A673 (cell line): ENCODE results near the gene ETFB. TPM values are rescaled to one million over a fixed set of nuclear protein-coding genes. Genes with fewer than 3 reads are reported as not detected.

ENCODE experiments used
- BruUV-seq: library from RNA; stranded (reverse); fragments of 400-500 nt; replicated peaks from 2 replicates; lab custom pipeline; 2021; lab: Mats Ljungman, UMichigan
- CTCF ChIA-PET: fragments of 300-600 bp; sonication (Branson Sonifier 250); formaldehyde crosslinking; loops from one replicate; lab custom pipeline; 2022; ENCODE audit warnings: antibody characterized with exemption; lab: Charles Lee
- POLR2A ChIA-PET: fragments of 300-600 bp; sonication (Branson Sonifier 250); formaldehyde crosslinking; loops from one replicate; lab custom pipeline; 2022; ENCODE audit warnings: antibody characterized with exemption; ENCODE audit not compliant: low non-redundant PET; lab: Charles Lee
- DNase-seq: peaks from one replicate; pipeline ENCODE4 v3.0.0-alpha.2; 2015; ENCODE audit warnings: low spot score
- H3K27ac ChIP-seq: fragments of 200-600 bp; sonication (generic); 2 replicates; pipeline ENCODE4 v1.5.1; 2016; ENCODE audit warnings: mixed run types, low read depth, mild to moderate bottlenecking, mixed read lengths, antibody characterized with exemption, low read length; ENCODE audit not compliant: poor library complexity, severe bottlenecking
- H3K27me3 ChIP-seq: fragments of 200-600 bp; sonication (generic); replicated peaks from 2 replicates; pipeline ENCODE4 v1.6.1; 2017; ENCODE audit warnings: mixed run types, low read depth, mild to moderate bottlenecking, mixed read lengths, antibody characterized with exemption, low read length; ENCODE audit not compliant: insufficient read depth, poor library complexity
- H3K36me3 ChIP-seq: fragments of 200-600 bp; sonication (generic); 2 replicates; pipeline ENCODE4 v1.6.1; 2016; ENCODE audit warnings: mixed run types, mild to moderate bottlenecking, mixed read lengths, antibody characterized with exemption, low read length; ENCODE audit not compliant: insufficient read depth, poor library complexity, severe bottlenecking
- H3K4me1 ChIP-seq: fragments of 200-600 bp; sonication (generic); 2 replicates; pipeline ENCODE4 v1.6.1; 2017; ENCODE audit warnings: mixed run types, mild to moderate bottlenecking, mixed read lengths, antibody characterized with exemption, low read length; ENCODE audit not compliant: insufficient read depth, poor library complexity, severe bottlenecking
- H3K4me3 ChIP-seq: fragments of 200-600 bp; sonication (generic); 2 replicates; pipeline ENCODE4 v1.5.1; 2016; ENCODE audit warnings: low read depth, mixed run types, mild to moderate bottlenecking, mixed read lengths, low read length; ENCODE audit not compliant: poor library complexity, severe bottlenecking
- H3K9me3 ChIP-seq: fragments of 200-600 bp; sonication (generic); 2 replicates; pipeline ENCODE4 v1.6.1; 2016; ENCODE audit warnings: mixed run types, low read depth, mild to moderate bottlenecking, mixed read lengths, antibody characterized with exemption, low read length; ENCODE audit not compliant: poor library complexity, severe bottlenecking
- EZH2 ChIP-seq: fragments of 200-600 bp; sonication (generic); IDR thresholded peaks from 2 replicates; pipeline ENCODE4 v1.6.1; 2017; ENCODE audit warnings: borderline replicate concordance, low read depth, mild to moderate bottlenecking, mixed read lengths, antibody characterized with exemption, low read length; ENCODE audit not compliant: poor library complexity, severe bottlenecking
- intact Hi-C: fragments of 100-400 bp; cut with micrococcal nuclease; formaldehyde crosslinking; loops from one replicate; pipeline ENCODE4 v1.10.0; 2022; ENCODE audit not compliant: unreplicated experiment
- total RNA-seq: library from RNA; stranded (reverse); gene quantifications from 2 replicates; pipeline ENCODE4 v1.2.3, GENCODE V29; 2021
- TF ChIP-seq, protein P1 (sequence below): fragments of 300-800, 200-600 bp; sonication (generic); conservative IDR thresholded peaks from 2 replicates; pipeline ENCODE4 v1.5.1; 2017; ENCODE audit warnings: low read depth, mild to moderate bottlenecking, antibody characterized with exemption, low read length, moderate library complexity, mixed read lengths

Gene ETFB
- total RNA-seq, 1 experiment from 2014 or later = 52.6 TPM

DNA sequence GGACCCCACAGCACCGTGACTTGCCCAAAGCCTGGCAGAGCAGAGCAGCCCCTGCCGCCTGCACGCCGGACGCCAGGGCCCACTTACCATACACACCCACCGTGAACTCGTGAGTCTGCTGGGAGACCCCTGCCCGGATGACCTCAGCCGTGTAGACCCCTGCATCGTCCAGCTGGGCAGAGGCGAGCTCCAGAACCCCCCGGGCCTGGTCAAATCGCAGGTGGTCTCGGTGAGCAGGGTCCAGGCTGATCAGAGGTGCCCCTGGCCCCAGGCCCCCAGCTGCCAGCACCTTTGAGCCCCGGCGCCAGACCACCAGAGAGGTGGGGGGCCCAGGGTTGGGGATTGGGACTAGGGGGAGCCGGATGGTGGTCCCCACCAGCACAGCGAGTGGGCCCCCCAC lies 25.1 kb downstream of the ETFB start:
- intact Hi-C loops = no loop called here
- ChIA-PET POLR2A (no interaction called here), CTCF (no interaction called here)
- BruUV-seq = no TSS peak
- TF ChIP-seq EZH2 = no peak
- no peak for DNase-seq
- no peaks in the 10 kb centered on the region for H3K27me3 ChIP-seq
- no peak overlapping the region for H3K4me3 ChIP-seq
- no peaks in the 10 kb centered on the region for H3K36me3 ChIP-seq
- no peaks in the 10 kb centered on the region for H3K9me3 ChIP-seq
- H3K27ac ChIP-seq = no peak overlapping the region
- H3K4me1 ChIP-seq = peaks cover 8% of the 10 kb centered on the region

DNA sequence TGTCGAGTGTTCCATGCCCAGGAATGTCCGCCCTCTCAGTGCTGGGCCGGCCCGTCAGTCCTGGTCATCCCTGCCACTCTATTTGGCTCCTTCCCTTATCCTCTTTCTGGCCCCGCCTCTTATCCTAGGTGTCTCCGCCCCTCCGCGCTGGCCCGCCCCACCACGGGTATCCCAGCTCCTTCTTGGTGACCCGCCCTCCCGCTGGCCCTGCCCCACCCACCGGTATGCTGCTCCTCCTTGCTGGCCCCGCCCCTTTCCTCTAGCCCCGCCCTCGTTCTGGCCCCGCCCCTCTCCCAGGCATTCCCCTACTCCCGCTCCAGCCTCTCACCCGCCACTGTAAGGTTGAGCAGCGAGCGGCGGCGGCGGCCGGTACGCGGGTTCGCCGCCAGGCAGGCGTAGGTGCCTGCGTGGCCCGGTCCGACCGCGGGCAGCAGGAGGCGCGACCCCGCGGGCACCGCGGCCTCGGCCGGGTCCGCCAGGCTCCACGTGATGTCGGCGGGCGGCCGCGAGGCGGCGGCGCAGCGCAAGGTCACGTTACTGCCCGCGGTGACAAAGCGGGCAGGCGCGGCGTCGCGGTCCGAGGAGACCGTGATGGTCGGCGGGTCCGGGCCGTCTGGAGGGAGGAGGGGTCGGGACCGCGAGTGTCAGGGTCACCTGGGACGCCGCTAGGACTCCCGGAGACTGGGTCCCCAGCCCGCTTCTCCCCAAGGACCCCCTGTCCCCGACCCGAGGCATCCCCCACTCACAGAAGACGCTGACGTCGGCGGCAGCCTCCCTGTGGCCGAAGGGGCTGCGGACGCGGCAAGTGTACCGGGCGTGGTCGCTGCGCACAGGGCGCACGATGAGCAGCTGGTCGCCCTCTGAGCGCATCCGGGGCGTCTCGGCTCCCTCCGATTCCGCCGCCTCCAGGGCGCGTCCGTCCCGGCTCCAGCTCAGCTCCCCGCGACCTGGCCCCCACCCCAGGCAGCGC lies 26.2 kb downstream of the ETFB start:
- intact Hi-C loops = loop anchor here (2.0 to 10.0 kb wide), 3 partner anchors 27 to 325 kb away; partner anchors contain the start of gene ETFB
- peak; percentile 97 for DNase-seq
- peaks cover 8% of the 10 kb centered on the region for H3K4me1 ChIP-seq
- peak overlapping the region; percentile 61 for H3K4me3 ChIP-seq
- no peaks in the 10 kb centered on the region for H3K27me3 ChIP-seq
- ChIA-PET CTCF (interaction anchor here (0.6 to 1.4 kb wide), 4 partner anchors 12 to 321 kb away, joined by 3 to 6 read pairs (median 4); no protein-coding TSS in a partner anchor), POLR2A (interaction anchor here (0.5 to 0.6 kb wide), 2 partner anchors 28 to 547 kb away, joined by 6 to 17 read pairs; no protein-coding TSS in a partner anchor)
- no peaks in the 10 kb centered on the region for H3K36me3 ChIP-seq
- TF ChIP-seq, protein P1, sequence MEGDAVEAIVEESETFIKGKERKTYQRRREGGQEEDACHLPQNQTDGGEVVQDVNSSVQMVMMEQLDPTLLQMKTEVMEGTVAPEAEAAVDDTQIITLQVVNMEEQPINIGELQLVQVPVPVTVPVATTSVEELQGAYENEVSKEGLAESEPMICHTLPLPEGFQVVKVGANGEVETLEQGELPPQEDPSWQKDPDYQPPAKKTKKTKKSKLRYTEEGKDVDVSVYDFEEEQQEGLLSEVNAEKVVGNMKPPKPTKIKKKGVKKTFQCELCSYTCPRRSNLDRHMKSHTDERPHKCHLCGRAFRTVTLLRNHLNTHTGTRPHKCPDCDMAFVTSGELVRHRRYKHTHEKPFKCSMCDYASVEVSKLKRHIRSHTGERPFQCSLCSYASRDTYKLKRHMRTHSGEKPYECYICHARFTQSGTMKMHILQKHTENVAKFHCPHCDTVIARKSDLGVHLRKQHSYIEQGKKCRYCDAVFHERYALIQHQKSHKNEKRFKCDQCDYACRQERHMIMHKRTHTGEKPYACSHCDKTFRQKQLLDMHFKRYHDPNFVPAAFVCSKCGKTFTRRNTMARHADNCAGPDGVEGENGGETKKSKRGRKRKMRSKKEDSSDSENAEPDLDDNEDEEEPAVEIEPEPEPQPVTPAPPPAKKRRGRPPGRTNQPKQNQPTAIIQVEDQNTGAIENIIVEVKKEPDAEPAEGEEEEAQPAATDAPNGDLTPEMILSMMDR = no peak; the same call in 1 of the 2 replicates
- TF ChIP-seq EZH2 = no peak
- no TSS peak for BruUV-seq
- no peak overlapping the region for H3K27ac ChIP-seq
- no peaks in the 10 kb centered on the region for H3K9me3 ChIP-seq

DNA sequence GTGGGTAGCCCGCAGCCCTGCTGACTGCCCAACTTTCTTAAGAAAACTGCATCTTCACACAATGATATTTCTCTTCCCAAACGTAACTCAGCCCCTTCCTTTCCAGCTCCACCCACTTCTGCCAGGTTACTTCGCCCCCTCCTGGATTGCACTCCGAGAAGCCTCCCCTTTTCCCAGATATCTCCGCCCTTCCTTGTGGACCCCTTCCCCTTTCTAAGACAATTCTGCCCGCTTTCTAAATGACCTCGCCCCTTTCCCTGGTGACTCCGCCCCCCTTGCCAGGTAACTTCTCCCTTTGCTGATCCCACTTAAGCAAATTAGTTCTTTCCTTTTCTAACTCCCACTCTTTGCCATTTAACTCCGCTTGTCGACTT lies 26.9 kb downstream of the ETFB start:
- Histone ChIP-seq H3K9me3 (no peaks in the 10 kb centered on the region), H3K27ac (no peak overlapping the region), H3K4me1 (peaks cover 8% of the 10 kb centered on the region), H3K27me3 (no peaks in the 10 kb centered on the region), H3K4me3 (peak overlapping the region; percentile 61), H3K36me3 (no peaks in the 10 kb centered on the region)
- ChIA-PET CTCF (interaction anchor here (0.6 to 1.4 kb wide), 4 partner anchors 12 to 322 kb away, joined by 3 to 6 read pairs (median 4); no protein-coding TSS in a partner anchor), POLR2A (interaction anchor here (0.5 to 0.6 kb wide), 2 partner anchors 28 to 547 kb away, joined by 6 to 17 read pairs; no protein-coding TSS in a partner anchor)
- BruUV-seq = no TSS peak
- no peak for DNase-seq
- intact Hi-C loops = loop anchor here (2.0 to 10.0 kb wide), 3 partner anchors 28 to 326 kb away; partner anchors contain the start of gene ETFB
- no peak for TF ChIP-seq EZH2
